Measurements from ENCODE around the gene CSMD2.

DNA sequence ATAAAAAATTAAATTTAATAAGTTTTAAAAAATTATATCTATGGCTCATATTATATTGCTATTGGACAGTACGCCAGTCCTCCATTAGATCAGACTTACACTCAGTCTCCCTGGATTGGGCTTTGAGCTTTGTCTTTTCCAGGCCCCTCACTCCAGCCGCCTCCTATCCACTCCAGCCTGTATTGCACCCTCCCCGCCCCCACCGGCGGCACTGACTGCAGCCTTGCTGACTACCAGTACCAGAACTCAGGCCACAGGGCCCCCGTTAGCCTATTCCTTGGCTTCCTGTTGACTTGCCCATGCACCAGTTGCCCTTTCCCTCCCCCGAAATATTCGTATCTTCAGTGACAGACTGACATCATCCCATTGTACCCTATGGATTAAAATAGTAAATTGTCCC lies 127.9 kb downstream of the CSMD2 start:
- TF ChIP-seq EP300 (IDR thresholded peaks at IDR 0.05; ENCODE audit: low read depth) (no peak), POLR2AphosphoS5 (IDR thresholded peaks at IDR 0.05) (no peak)
- TF ChIP-seq, protein P1, sequence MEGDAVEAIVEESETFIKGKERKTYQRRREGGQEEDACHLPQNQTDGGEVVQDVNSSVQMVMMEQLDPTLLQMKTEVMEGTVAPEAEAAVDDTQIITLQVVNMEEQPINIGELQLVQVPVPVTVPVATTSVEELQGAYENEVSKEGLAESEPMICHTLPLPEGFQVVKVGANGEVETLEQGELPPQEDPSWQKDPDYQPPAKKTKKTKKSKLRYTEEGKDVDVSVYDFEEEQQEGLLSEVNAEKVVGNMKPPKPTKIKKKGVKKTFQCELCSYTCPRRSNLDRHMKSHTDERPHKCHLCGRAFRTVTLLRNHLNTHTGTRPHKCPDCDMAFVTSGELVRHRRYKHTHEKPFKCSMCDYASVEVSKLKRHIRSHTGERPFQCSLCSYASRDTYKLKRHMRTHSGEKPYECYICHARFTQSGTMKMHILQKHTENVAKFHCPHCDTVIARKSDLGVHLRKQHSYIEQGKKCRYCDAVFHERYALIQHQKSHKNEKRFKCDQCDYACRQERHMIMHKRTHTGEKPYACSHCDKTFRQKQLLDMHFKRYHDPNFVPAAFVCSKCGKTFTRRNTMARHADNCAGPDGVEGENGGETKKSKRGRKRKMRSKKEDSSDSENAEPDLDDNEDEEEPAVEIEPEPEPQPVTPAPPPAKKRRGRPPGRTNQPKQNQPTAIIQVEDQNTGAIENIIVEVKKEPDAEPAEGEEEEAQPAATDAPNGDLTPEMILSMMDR (IDR thresholded peaks at IDR 0.05) = no peak

Data from transverse colon (tissue), 4 donors.